ENCODE measurements around the gene CDKN2AIPNL. TPM values are rescaled to one million over a fixed set of nuclear protein-coding genes. Genes with fewer than 3 reads are reported as not detected.
A peak's percentile ranks its signal among the peaks of the same experiment; 100 is the strongest.

The CDKN2AIPNL gene
- total and polyA plus RNA-seq, 2 of the 13 experiments (the other 11 are each of a cell fraction or from before 2014, with no cell fraction given), result 17.4 to 46.5 TPM

DNA sequence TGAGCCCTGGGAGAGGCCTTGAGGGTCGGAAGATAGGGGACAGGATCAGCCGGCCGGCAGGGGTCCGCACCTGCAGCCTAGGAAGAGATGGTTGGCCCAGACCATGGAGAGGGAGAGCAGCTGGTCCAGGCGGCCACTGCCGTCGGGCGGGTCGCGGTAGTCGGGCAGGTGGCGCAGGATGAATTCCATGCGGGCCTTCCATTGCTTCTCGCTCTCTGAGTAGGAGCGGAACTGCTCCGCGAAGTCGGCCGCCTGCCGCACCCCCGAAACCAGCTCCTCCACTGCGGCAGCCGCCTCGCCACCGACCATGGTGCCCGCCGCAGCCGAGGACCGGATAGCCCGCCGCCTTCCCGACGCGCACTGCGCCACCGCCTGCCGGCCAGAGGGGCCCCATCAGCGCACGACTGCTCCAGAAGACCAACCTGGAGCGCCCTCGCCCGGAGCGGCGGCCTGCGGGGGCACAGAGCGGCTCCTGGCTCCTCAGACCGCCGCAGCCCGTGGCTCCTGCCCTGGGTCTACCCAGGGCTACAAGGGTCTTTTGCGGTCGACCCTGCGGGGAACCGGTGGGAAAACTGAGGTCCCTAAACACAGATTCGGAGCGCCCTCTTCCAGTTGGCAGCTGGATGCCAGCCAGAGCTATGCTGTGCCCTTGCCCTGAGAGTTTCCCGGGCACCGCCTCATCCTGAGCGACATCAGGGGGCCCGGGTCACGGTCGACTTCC, at the start of gene CDKN2AIPNL (continued):
- TF ChIP-seq, protein P1, sequence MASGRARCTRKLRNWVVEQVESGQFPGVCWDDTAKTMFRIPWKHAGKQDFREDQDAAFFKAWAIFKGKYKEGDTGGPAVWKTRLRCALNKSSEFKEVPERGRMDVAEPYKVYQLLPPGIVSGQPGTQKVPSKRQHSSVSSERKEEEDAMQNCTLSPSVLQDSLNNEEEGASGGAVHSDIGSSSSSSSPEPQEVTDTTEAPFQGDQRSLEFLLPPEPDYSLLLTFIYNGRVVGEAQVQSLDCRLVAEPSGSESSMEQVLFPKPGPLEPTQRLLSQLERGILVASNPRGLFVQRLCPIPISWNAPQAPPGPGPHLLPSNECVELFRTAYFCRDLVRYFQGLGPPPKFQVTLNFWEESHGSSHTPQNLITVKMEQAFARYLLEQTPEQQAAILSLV (CRISPR knock-in tag; IDR thresholded peaks at IDR 0.05; ENCODE audit: borderline replicate concordance), result peak; percentile 94
- TF ChIP-seq ZNF280D (CRISPR knock-in tag; IDR thresholded peaks at IDR 0.05) (peak; percentile 65), ZC3H13 (CRISPR knock-in tag; IDR thresholded peaks at IDR 0.05) (peak; percentile 91), RAD51 (IDR thresholded peaks at IDR 0.05; ENCODE audit: borderline replicate concordance) (no peak), ZNF354B (CRISPR knock-in tag; IDR thresholded peaks at IDR 0.05) (no peak), ZNF142 (CRISPR knock-in tag; IDR thresholded peaks at IDR 0.05) (no peak; the same call in 1 of the 2 replicates), ZBTB4 (CRISPR knock-in tag; IDR thresholded peaks at IDR 0.05; ENCODE audit: borderline replicate concordance) (0 out of 2 replicates have a peak, but pooled peaks have one; percentile 73), ZNF782 (CRISPR knock-in tag; IDR thresholded peaks at IDR 0.05; ENCODE audit: borderline replicate concordance) (peak; percentile 97; the same call in 1 of the 2 replicates), FOXP4 (CRISPR knock-in tag; IDR thresholded peaks at IDR 0.05) (peak; percentile 80)
- TF ChIP-seq, protein P2, sequence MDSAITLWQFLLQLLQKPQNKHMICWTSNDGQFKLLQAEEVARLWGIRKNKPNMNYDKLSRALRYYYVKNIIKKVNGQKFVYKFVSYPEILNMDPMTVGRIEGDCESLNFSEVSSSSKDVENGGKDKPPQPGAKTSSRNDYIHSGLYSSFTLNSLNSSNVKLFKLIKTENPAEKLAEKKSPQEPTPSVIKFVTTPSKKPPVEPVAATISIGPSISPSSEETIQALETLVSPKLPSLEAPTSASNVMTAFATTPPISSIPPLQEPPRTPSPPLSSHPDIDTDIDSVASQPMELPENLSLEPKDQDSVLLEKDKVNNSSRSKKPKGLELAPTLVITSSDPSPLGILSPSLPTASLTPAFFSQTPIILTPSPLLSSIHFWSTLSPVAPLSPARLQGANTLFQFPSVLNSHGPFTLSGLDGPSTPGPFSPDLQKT (CRISPR knock-in tag; IDR thresholded peaks at IDR 0.05; ENCODE audit: borderline replicate concordance), result no peak

Data from HepG2 (cell line).